ENCODE measurements around the gene NAT16.

NAT16 gene

GRCh38 chr7:101172005-101172853 is 7.9 kb downstream of the NAT16 start:
- Histone ChIP-seq H3K4me1 (ENCODE audit: control insufficient read depth, insufficient read depth, low read depth, low read length) (peaks cover 37% of the 10 kb centered on the region), H3K27ac (ENCODE audit: low read length, poor library complexity, severe bottlenecking) (no peak overlapping the region), H2AK5ac (ENCODE audit: low read length, severe bottlenecking) (no peak overlapping the region), H4K8ac (ENCODE audit: low read length) (no peak overlapping the region), H3K14ac (ENCODE audit: low read length in 2 of 2) (no peak overlapping the region), H3K9ac (ENCODE audit: low read length) (no peak overlapping the region), H2BK5ac (ENCODE audit: low read depth, low read length, poor library complexity, severe bottlenecking) (no peak overlapping the region), H3K4ac (ENCODE audit: low read depth in 1 of 2, low read length in 2 of 2) (no peak overlapping the region), H3K27me3 (ENCODE audit: control insufficient read depth in 1 of 2, insufficient read depth in 1 of 2, low read length in 2 of 2) (peaks cover 93 to 97% of the 10 kb centered on the region in 2 experiments), H3K18ac (ENCODE audit: low read depth in 1 of 2, low read length in 2 of 2) (no peak overlapping the region), H3K23ac (ENCODE audit: low read length in 2 of 2) (peak overlapping the region in 1 of 2 experiments; percentile 77), H2AFZ (ENCODE audit: low read depth, low read length) (no peak overlapping the region), H3K36me3 (ENCODE audit: control insufficient read depth in 1 of 2, insufficient read depth in 2 of 2, low read depth in 1 of 2, low read length in 2 of 2) (no peaks in the 10 kb centered on the region), H2BK15ac (ENCODE audit: low read depth, poor library complexity, severe bottlenecking) (no peak overlapping the region), H4K91ac (ENCODE audit: low read length) (no peak overlapping the region), H3K4me2 (ENCODE audit: low read length, poor library complexity, severe bottlenecking) (peak overlapping the region; percentile 35), H3K9me3 (ENCODE audit: control insufficient read depth, low read length) (no peaks in the 10 kb centered on the region), H2BK120ac (ENCODE audit: low read depth, low read length) (no peak overlapping the region), H3K79me1 (replicated peaks; ENCODE audit: low read length, poor library complexity, severe bottlenecking) (no peaks in the 10 kb centered on the region), H2BK12ac (ENCODE audit: low read length in 2 of 2) (no peak overlapping the region), H3K4me3 (ENCODE audit: insufficient read depth in 1 of 2, low read depth in 1 of 2, low read length in 2 of 2) (peak overlapping the region in 1 of 2 experiments; percentile 47)
- 3% methylated on average over 79 of the region's 79 CpGs for WGBS
- DNase-seq: no peak

GRCh38 chr7:101171442-101171837 is 8.7 kb downstream of the NAT16 start:
- Histone ChIP-seq H3K27me3 (ENCODE audit: control insufficient read depth in 1 of 2, insufficient read depth in 1 of 2, low read length in 2 of 2) (peaks cover 94 to 98% of the 10 kb centered on the region in 2 experiments), H3K14ac (ENCODE audit: low read length in 2 of 2) (no peak overlapping the region), H3K4me3 (ENCODE audit: insufficient read depth in 1 of 2, low read depth in 1 of 2, low read length in 2 of 2) (no peak overlapping the region), H3K4me1 (ENCODE audit: control insufficient read depth, insufficient read depth, low read depth, low read length) (peaks cover 41% of the 10 kb centered on the region), H2BK15ac (ENCODE audit: low read depth, poor library complexity, severe bottlenecking) (no peak overlapping the region), H3K23ac (ENCODE audit: low read length in 2 of 2) (no peak overlapping the region), H3K36me3 (ENCODE audit: control insufficient read depth in 1 of 2, insufficient read depth in 2 of 2, low read depth in 1 of 2, low read length in 2 of 2) (no peaks in the 10 kb centered on the region), H3K4ac (ENCODE audit: low read depth in 1 of 2, low read length in 2 of 2) (no peak overlapping the region), H2BK120ac (ENCODE audit: low read depth, low read length) (no peak overlapping the region), H4K91ac (ENCODE audit: low read length) (no peak overlapping the region), H4K8ac (ENCODE audit: low read length) (no peak overlapping the region), H3K4me2 (ENCODE audit: low read length, poor library complexity, severe bottlenecking) (no peak overlapping the region), H2BK12ac (ENCODE audit: low read length in 2 of 2) (no peak overlapping the region), H2AFZ (ENCODE audit: low read depth, low read length) (no peak overlapping the region), H3K9me3 (ENCODE audit: control insufficient read depth, low read length) (no peaks in the 10 kb centered on the region), H3K9ac (ENCODE audit: low read length) (no peak overlapping the region), H3K79me1 (replicated peaks; ENCODE audit: low read length, poor library complexity, severe bottlenecking) (no peaks in the 10 kb centered on the region), H2AK5ac (ENCODE audit: low read length, severe bottlenecking) (no peak overlapping the region), H2BK5ac (ENCODE audit: low read depth, low read length, poor library complexity, severe bottlenecking) (no peak overlapping the region), H3K18ac (ENCODE audit: low read depth in 1 of 2, low read length in 2 of 2) (no peak overlapping the region), H3K27ac (ENCODE audit: low read length, poor library complexity, severe bottlenecking) (no peak overlapping the region)
- no peak for DNase-seq
- 10% methylated on average over 2 of the region's 13 CpGs for WGBS

GRCh38 chr7:101170617-101171441 is 9.3 kb downstream of the NAT16 start:
- Histone ChIP-seq H2BK12ac (ENCODE audit: low read length in 2 of 2) (no peak overlapping the region), H2BK5ac (ENCODE audit: low read depth, low read length, poor library complexity, severe bottlenecking) (no peak overlapping the region), H2BK15ac (ENCODE audit: low read depth, poor library complexity, severe bottlenecking) (no peak overlapping the region), H3K23ac (ENCODE audit: low read length in 2 of 2) (no peak overlapping the region), H3K27me3 (ENCODE audit: control insufficient read depth in 1 of 2, insufficient read depth in 1 of 2, low read length in 2 of 2) (peaks cover 94 to 100% of the 10 kb centered on the region in 2 experiments), H3K4me1 (ENCODE audit: control insufficient read depth, insufficient read depth, low read depth, low read length) (peaks cover 47% of the 10 kb centered on the region), H3K4me3 (ENCODE audit: insufficient read depth in 1 of 2, low read depth in 1 of 2, low read length in 2 of 2) (no peak overlapping the region), H2AFZ (ENCODE audit: low read depth, low read length) (no peak overlapping the region), H3K14ac (ENCODE audit: low read length in 2 of 2) (no peak overlapping the region), H3K9ac (ENCODE audit: low read length) (no peak overlapping the region), H2AK5ac (ENCODE audit: low read length, severe bottlenecking) (no peak overlapping the region), H4K8ac (ENCODE audit: low read length) (no peak overlapping the region), H3K36me3 (ENCODE audit: control insufficient read depth in 1 of 2, insufficient read depth in 2 of 2, low read depth in 1 of 2, low read length in 2 of 2) (no peaks in the 10 kb centered on the region), H3K79me1 (replicated peaks; ENCODE audit: low read length, poor library complexity, severe bottlenecking) (no peaks in the 10 kb centered on the region), H3K9me3 (ENCODE audit: control insufficient read depth, low read length) (no peaks in the 10 kb centered on the region), H3K18ac (ENCODE audit: low read depth in 1 of 2, low read length in 2 of 2) (no peak overlapping the region), H3K4ac (ENCODE audit: low read depth in 1 of 2, low read length in 2 of 2) (no peak overlapping the region), H3K27ac (ENCODE audit: low read length, poor library complexity, severe bottlenecking) (no peak overlapping the region), H2BK120ac (ENCODE audit: low read depth, low read length) (no peak overlapping the region), H3K4me2 (ENCODE audit: low read length, poor library complexity, severe bottlenecking) (no peak overlapping the region), H4K91ac (ENCODE audit: low read length) (no peak overlapping the region)
- 9% methylated on average over 16 of the region's 17 CpGs for WGBS
- no peak for DNase-seq

All from mesenchymal stem cell (in vitro differentiated cells and primary cell).